ENCODE results near the gene ADAMTS13. TPM values are rescaled to one million over a fixed set of nuclear protein-coding genes. Genes with fewer than 3 reads are reported as not detected.

Gene ADAMTS13
- total and polyA plus RNA-seq, 9 of the 15 experiments (the other 6 are each of a cell fraction or from before 2014, with no cell fraction given) = 0.03 to 0.20 (median 0.04) TPM; not detected in 4

DNA sequence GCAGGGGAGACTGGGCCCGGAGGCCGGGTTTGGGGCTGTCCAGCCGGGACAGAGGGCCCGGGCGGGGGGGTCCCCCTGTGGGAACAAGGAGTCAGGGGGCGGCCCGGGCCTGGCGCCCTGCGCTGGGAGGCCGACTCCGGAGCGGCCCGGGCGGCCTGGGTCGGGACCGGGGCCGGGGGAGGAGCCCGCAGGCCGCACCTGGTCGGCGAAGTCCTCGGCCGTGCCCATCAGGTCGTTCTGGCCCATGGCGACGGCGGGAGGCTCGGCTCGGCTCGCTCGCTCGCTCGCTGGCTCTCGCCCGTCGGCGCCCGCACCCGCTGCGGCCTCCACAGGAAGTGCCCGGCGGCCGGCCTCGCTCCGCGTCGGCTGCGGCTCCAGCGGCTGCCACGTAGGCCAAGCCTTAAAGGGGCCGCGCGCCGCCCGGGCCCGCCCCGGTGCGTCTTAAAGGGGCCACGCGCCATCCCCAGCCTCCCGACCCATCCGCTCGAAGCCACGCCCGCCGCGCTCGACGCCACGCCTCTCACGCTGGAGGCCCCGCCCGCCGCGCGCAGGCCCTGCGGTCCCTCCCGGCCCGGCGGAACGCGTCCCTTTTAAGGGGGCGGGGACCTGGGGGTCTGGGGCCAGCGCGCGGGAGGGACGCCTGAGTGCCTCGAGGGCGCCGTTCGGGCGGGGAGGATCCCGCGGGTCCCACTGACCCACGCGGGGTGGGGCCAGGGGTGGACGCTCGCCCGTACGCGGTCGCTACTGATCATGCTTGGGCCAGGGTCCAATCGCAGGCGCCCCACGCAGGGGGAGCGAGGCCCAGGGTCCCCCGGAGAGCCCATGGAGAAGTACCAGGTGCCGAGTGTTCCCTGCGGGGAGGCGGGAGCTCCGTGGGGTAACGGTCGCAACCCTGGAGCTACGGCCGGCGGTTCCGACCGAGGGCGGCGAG is 46.2 kb upstream of the ADAMTS13 start, which contains the start of the genes STKLD1 and SURF4 (continued):
- TF ChIP-seq ZNF77 (CRISPR knock-in tag; IDR thresholded peaks at IDR 0.05) = no peak
- peak in 1 of 2 experiments; percentile 89; a peak in 1 of 4 replicates for TF ChIP-seq TEAD1 (CRISPR knock-in tag; IDR thresholded peaks at IDR 0.05)
- no peak for TF ChIP-seq PYGO2 (tag; IDR thresholded peaks at IDR 0.05)
- no peak for TF ChIP-seq ZFP36 (IDR thresholded peaks at IDR 0.05; ENCODE audit: low read depth, low read length, partially characterized antibody)
- TF ChIP-seq ZNF217 (CRISPR knock-in tag; IDR thresholded peaks at IDR 0.05) = no peak
- TF ChIP-seq, protein P1, sequence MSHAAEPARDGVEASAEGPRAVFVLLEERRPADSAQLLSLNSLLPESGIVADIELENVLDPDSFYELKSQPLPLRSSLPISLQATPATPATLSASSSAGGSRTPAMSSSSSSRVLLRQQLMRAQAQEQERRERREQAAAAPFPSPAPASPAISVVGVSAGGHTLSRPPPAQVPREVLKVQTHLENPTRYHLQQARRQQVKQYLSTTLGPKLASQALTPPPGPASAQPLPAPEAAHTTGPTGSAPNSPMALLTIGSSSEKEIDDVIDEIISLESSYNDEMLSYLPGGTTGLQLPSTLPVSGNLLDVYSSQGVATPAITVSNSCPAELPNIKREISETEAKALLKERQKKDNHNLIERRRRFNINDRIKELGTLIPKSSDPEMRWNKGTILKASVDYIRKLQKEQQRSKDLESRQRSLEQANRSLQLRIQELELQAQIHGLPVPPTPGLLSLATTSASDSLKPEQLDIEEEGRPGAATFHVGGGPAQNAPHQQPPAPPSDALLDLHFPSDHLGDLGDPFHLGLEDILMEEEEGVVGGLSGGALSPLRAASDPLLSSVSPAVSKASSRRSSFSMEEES (CRISPR knock-in tag; IDR thresholded peaks at IDR 0.05) = no peak
- no peak for TF ChIP-seq RBM22 (IDR thresholded peaks at IDR 0.05; ENCODE audit: low read depth, low read length, poor library complexity, severe bottlenecking)
- peak; percentile 64 for TF ChIP-seq RB1 (IDR thresholded peaks at IDR 0.05; ENCODE audit: low read depth)
- TF ChIP-seq PRPF4 (IDR thresholded peaks at IDR 0.05; ENCODE audit: insufficient read depth, low read depth, low read length, poor library complexity, severe bottlenecking) = no peak
- TF ChIP-seq ZZZ3 (IDR thresholded peaks at IDR 0.05) = no peak
- TF ChIP-seq CBX5 (IDR thresholded peaks at IDR 0.05; ENCODE audit: borderline replicate concordance, low read depth) = no peak
- TF ChIP-seq DDX20 (tag; IDR thresholded peaks at IDR 0.05; ENCODE audit: low read depth) = no peak
- TF ChIP-seq, protein P2, sequence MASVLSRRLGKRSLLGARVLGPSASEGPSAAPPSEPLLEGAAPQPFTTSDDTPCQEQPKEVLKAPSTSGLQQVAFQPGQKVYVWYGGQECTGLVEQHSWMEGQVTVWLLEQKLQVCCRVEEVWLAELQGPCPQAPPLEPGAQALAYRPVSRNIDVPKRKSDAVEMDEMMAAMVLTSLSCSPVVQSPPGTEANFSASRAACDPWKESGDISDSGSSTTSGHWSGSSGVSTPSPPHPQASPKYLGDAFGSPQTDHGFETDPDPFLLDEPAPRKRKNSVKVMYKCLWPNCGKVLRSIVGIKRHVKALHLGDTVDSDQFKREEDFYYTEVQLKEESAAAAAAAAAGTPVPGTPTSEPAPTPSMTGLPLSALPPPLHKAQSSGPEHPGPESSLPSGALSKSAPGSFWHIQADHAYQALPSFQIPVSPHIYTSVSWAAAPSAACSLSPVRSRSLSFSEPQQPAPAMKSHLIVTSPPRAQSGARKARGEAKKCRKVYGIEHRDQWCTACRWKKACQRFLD (CRISPR knock-in tag; IDR thresholded peaks at IDR 0.05) = peak; percentile 75
- TF ChIP-seq, protein P3, sequence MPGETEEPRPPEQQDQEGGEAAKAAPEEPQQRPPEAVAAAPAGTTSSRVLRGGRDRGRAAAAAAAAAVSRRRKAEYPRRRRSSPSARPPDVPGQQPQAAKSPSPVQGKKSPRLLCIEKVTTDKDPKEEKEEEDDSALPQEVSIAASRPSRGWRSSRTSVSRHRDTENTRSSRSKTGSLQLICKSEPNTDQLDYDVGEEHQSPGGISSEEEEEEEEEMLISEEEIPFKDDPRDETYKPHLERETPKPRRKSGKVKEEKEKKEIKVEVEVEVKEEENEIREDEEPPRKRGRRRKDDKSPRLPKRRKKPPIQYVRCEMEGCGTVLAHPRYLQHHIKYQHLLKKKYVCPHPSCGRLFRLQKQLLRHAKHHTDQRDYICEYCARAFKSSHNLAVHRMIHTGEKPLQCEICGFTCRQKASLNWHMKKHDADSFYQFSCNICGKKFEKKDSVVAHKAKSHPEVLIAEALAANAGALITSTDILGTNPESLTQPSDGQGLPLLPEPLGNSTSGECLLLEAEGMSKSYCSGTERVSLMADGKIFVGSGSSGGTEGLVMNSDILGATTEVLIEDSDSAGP (CRISPR knock-in tag; IDR thresholded peaks at IDR 0.05) = peak; percentile 93
- no peak for TF ChIP-seq SNRNP70 (optimal IDR thresholded peaks at IDR 0.05; ENCODE audit: low read depth, low read length)
- TF ChIP-seq MCM2 (IDR thresholded peaks at IDR 0.05; ENCODE audit: low read depth) = no peak
- TF ChIP-seq POLR2A (conservative IDR thresholded peaks at IDR 0.05) = peak; percentile 58; the same call in 1 of the 2 replicates
- TF ChIP-seq, protein P4, sequence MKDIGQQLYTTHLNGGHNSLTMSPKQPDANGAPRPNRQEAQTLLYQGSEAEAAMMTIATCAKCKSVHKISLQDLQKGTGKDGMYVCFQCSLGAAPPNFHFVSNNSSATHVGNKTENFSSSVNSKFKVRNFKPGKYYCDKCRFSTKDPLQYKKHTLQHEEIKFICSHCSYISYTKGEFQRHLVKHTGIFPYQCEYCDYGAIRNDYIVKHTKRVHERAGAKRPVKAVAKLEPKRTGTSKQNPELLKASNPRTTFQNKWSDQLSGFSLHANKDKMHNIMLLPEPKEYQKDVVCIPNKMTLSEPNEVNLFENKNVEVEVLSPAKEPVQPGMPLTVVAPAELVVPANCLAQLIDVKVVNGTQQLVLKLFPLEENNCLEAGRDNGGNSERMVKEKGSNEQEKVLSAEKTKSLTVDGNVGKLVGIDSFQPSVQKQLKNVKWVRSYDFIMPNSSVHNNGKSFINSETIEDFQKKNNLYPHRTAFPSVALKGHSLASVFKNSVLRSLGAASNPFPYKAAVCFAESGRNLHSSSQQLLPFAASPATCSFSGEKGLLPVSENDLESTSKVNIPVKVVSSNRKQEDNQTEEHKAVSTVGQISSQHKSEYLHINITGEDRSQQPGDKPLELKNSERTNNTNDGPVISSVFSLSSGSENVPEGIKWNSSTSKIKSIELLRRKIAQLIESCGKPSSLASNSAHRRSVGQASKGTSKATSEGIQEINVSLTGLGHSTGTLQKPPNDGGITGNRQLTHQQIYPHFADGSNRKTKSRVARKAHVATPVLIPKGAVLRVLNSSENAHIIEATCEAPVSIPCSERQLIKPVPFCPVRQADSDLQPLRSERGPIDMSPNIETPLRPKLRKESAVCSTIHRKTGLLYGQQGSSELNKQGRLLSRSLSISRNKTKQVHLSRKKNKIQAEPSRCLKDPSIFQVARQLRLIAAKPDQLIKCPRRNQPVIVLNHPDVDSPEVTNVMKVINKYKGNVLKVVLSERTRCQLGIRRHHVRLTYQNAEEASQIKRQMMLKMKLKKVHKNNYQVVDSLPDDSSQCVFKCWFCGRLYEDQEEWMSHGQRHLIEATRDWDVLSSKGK (CRISPR knock-in tag; IDR thresholded peaks at IDR 0.05) = no peak
